GM06990 (cell line): ENCODE results near the gene KLHL22.

Experiments
- DNase-seq: peaks from one replicate; pipeline ENCODE4 v3.0.0-alpha.2; 2011; ENCODE audit not compliant: insufficient read length; ENCODE audit errors: extremely low read depth
- H3K27me3 ChIP-seq: replicated peaks from 2 replicates; pipeline ENCODE4 v1.6.0; 2011; ENCODE audit warnings: low read length; ENCODE audit not compliant: control insufficient read depth, insufficient read depth
- H3K36me3 ChIP-seq: 2 replicates; pipeline ENCODE4 v1.5.1; 2011; ENCODE audit warnings: low read length; ENCODE audit not compliant: control insufficient read depth, insufficient read depth
- H3K4me3 ChIP-seq: replicated peaks from 2 replicates; pipeline ENCODE4 v1.5.1; 2011; ENCODE audit warnings: low read depth, mild to moderate bottlenecking, control low read depth, low read length
- CTCF ChIP-seq: IDR thresholded peaks from 2 replicates; pipeline ENCODE4 v1.5.1; 2011; ENCODE audit warnings: low read length, control low read depth, mild to moderate bottlenecking, inconsistent platforms; ENCODE audit not compliant: insufficient read depth, poor library complexity, severe bottlenecking

KLHL22 gene

GRCh38 chr22:20531404-20532201, 36.0 kb upstream of the KLHL22 start:
- Histone ChIP-seq H3K4me3 (no peak overlapping the region), H3K36me3 (peaks cover 29% of the 10 kb centered on the region), H3K27me3 (no peaks in the 10 kb centered on the region)
- no peak for DNase-seq
- no peak for TF ChIP-seq CTCF

GRCh38 chr22:20531154-20531403, 35.5 kb upstream of the KLHL22 start:
- Histone ChIP-seq H3K36me3 (peaks cover 29% of the 10 kb centered on the region), H3K4me3 (no peak overlapping the region), H3K27me3 (no peaks in the 10 kb centered on the region)
- no peak for DNase-seq
- no peak for TF ChIP-seq CTCF

GRCh38 chr22:20530368-20531153, 35.0 kb upstream of the KLHL22 start:
- DNase-seq, result no peak
- peaks cover 29% of the 10 kb centered on the region for H3K36me3 ChIP-seq
- H3K4me3 ChIP-seq, result no peak overlapping the region
- no peaks in the 10 kb centered on the region for H3K27me3 ChIP-seq
- TF ChIP-seq CTCF, result no peak

- peaks cover 22% of the 10 kb centered on the region for H3K36me3 ChIP-seq
- no peak for DNase-seq
- TF ChIP-seq CTCF, result no peak
- no peaks in the 10 kb centered on the region for H3K27me3 ChIP-seq
- H3K4me3 ChIP-seq, result no peak overlapping the region
Observed at GRCh38 chr22:20528405-20528978, 32.9 kb upstream of the KLHL22 start.

- DNase-seq, result no peak
- Histone ChIP-seq H3K4me3 (no peak overlapping the region), H3K36me3 (peaks cover 17% of the 10 kb centered on the region), H3K27me3 (no peaks in the 10 kb centered on the region)
- no peak for TF ChIP-seq CTCF
Observed at GRCh38 chr22:20526628-20527355, 31.2 kb upstream of the KLHL22 start.
